Tibial nerve (tissue), 4 donors: ENCODE results near the gene EFNA3.

Experiments used
- CTCF ChIP-seq, 5 experiments: fragments of 200-600 bp in 3 of 5; fragments of 450-650 bp in 2 of 5; sonication (generic) in 3 of 5; IDR thresholded peaks; one replicate each; pipeline ENCODE4 v1.5.1; 2016 to 2019; ENCODE audit warnings: antibody characterized with exemption in 5 of 5, mild to moderate bottlenecking in 3 of 5, moderate library complexity in 2 of 5
- EP300 ChIP-seq, 2 donors: sonication (generic); formaldehyde crosslinking; IDR thresholded peaks; one replicate each; pipeline ENCODE4 v1.6.1; 2017; ENCODE audit warnings: antibody characterized with exemption in 2 of 2, mild to moderate bottlenecking in 1 of 2
- POLR2A ChIP-seq, 2 donors: fragments of 450-650 bp; IDR thresholded peaks; one replicate each; pipeline ENCODE4 v1.6.1; 2017; ENCODE audit warnings: antibody characterized with exemption in 2 of 2, mild to moderate bottlenecking in 2 of 2, moderate library complexity in 2 of 2

GRCh38 chr1:155075535-155075934 lies 3.1 kb upstream of the EFNA3 start:
- TF ChIP-seq EP300 (IDR thresholded peaks at IDR 0.05) (no peak), CTCF (IDR thresholded peaks at IDR 0.05) (no peak), POLR2A (IDR thresholded peaks at IDR 0.05) (no peak)
